ENCODE results near the gene CEP85. TPM values are rescaled to one million over a fixed set of nuclear protein-coding genes. Genes with fewer than 3 reads are reported as not detected.
"Not testable (repeated sequence)": the region's sequence is repeated elsewhere in the genome, so short reads cannot be mapped to it uniquely, and the experiment has no call there.

Gene CEP85
- total RNA-seq, 1 donor from 2014 or later, result 10.0 TPM

GRCh38 chr1:26289158-26290059 is 55.4 kb downstream of the CEP85 start:
- DNase-seq (ENCODE audit: low spot score), result no peak

GRCh38 chr1:26290122-26290881 is 56.3 kb downstream of the CEP85 start:
- no peak for DNase-seq (ENCODE audit: low spot score)

DNA sequence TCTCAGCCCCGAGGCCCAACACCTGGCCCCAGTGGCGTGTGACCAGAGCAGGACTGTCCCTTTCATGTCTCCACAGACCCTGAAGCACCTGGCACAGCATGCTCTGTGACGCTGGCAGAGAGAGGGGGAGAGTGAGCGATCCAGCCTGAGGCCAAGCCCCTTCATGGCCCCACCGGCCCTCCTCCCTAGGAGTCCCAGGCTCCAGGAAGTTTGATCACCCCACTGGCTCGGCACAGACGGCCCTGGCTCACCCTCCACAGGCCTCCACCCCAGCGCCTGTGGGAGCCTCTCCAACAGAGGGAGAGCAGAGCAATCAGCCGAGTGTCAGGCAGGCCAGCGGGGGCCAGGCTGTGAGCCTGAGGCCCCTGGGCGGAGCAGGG is 56.9 kb downstream of the CEP85 start:
- DNase-seq (ENCODE audit: low spot score), result no peak

DNA sequence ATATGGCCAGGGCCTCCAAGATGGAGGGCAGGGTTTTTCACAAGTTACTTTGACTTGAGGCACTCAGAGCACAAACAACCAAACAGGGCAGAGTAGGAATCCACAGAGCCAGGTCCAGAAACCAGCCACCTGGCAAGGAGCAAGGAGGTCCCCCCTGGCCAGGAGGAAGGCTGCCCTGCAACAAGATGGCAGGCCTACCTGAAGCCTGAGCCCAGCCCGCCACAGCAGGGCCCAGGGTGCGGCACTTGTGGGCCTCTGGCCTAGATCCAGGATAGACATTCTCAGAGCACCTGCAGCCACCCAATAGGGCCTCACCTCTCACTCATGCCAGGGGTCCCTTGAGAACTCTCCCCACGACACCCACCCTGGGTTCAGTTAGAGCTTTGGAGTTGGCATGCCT is 57.4 kb downstream of the CEP85 start:
- DNase-seq (ENCODE audit: low spot score), result no peak

GRCh38 chr1:26291939-26292338 is 57.9 kb downstream of the CEP85 start:
- DNase-seq (ENCODE audit: low spot score), result no peak

DNA sequence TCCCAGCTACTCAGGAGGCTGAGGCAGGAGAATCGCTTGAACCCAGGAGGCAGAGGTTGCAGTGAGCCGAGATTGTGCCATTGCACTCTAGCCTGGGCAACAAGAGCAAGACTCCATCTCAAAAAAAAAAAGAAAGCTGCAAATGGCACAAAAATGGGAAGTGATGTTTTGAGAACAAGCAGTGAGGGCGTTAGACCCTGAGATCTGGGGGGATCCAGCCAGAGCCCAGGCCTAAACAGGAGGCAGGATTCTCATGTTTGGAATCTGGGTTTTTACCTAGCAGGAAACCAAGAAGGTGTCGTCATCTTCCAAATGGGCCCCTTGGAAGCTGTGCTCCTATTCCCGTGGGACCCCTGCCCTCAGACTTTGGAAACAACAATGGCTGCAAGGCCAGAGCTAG is 58.7 kb downstream of the CEP85 start:
- not testable (repeated sequence) for DNase-seq (ENCODE audit: low spot score)

GRCh38 chr1:26293911-26294463 is 60.0 kb downstream of the CEP85 start:
- DNase-seq (ENCODE audit: low spot score), result no peak

- no peak for DNase-seq (ENCODE audit: low spot score)
Observed at GRCh38 chr1:26295194-26296138, 61.5 kb downstream of the CEP85 start.

DNA sequence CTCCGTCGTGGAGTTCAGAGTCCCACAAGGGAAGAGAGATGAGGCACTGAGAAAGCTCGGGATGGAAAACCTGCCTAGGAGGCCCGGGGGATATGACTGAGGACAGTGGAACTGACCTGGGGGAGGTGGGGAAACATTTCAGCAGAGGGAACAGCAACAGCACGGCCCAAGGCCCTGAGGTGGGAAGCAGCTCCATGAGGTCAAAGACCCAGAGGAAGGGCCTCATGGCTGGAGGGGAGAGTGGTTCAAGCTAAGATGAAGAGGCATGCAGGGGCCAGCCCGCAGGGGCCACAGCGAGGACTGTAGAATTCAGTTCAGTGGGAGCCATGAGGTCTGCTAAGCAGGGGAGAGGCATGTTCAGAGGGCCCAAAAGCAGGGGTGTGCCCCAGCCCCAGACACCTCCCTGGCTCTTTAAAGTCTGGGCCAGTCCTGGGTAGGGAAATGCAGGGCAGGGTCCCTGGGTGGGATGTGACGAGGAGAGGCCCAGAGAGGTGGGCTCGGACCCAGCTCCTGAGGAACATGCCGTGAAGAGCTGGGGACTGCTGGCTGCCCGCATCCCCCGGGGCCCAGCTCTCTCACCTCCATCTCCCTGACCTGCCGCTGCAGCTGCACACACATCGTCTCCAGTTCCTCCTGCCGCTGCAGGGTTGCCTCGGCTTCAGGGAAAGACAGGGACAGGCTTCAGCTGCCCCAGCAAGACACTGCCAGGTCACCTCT is 62.5 kb downstream of the CEP85 start:
- DNase-seq (ENCODE audit: low spot score), result no peak

- DNase-seq (ENCODE audit: low spot score), result no peak
Observed at GRCh38 chr1:26297057-26297790, 63.2 kb downstream of the CEP85 start.

- no peak for DNase-seq (ENCODE audit: low spot score)
Observed at GRCh38 chr1:26297791-26298124, 63.8 kb downstream of the CEP85 start.

- no peak for DNase-seq (ENCODE audit: low spot score)
Observed at GRCh38 chr1:26300578-26301275, 66.7 kb downstream of the CEP85 start.

DNA sequence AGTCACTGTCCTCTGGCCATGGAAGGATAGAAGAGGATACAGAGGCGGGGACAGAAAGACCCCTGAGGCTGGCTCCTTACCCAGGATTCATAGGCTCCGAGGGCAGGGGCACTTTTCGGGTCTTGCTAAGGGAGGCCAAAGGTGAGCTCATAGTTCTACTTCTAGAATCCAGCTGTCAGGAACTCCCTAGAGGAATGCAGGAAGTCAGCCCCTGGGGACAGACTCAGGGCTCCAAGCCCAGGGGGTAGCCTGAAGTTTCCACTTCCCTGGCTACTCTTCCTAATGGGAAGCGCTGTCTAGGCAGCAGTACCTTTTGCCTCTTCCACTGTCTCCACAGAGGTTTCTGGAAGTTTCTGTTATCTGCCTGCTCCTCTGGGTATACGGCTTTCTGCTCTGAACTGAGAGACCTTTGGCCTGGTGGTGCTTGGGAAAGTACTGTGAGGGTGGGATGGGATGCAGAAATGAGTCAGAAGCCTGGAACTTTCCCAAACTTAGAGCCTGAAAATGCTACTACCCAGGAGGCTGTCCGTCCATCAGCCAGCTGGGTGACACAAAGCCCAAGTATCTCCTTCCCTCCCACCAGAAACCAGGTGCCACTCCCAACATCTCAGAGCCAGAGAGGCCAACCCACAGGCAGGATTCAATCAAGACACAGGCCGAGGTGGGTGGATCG is 68.9 kb downstream of the CEP85 start:
- DNase-seq (ENCODE audit: low spot score), result no peak

- no peak for DNase-seq (ENCODE audit: low spot score)
Observed at GRCh38 chr1:26305667-26306289, 71.8 kb downstream of the CEP85 start.

- peak; percentile 96 for DNase-seq (ENCODE audit: low spot score)
Observed at GRCh38 chr1:26306290-26307229, 72.6 kb downstream of the CEP85 start, which contains the start of gene UBXN11. Gene UBXN11 (minus strand): TSS chr1:26306636. CDS start chr1:26302883, 3,753 bp downstream.

GRCh38 chr1:26307363-26307781 is 73.4 kb downstream of the CEP85 start:
- no peak for DNase-seq (ENCODE audit: low spot score)

Measured in mucosa of gallbladder (tissue), 1 donor.